C4-2B (cell line): Measurements from ENCODE around the gene FMNL2.

Source experiments
- H3K27ac ChIP-seq: fragments of 450-650 bp; 2 replicates; pipeline ENCODE4 v1.5.1; 2017
- ZFX ChIP-seq: fragments of 450-650 bp; IDR thresholded peaks from 2 replicates; pipeline ENCODE4 v1.6.1; 2017
- TF ChIP-seq, protein P1 (sequence below): fragments of 450-650 bp; conservative IDR thresholded peaks from 2 replicates; pipeline ENCODE4 v1.5.1; 2017; ENCODE audit warnings: mild to moderate bottlenecking

Gene FMNL2

DNA sequence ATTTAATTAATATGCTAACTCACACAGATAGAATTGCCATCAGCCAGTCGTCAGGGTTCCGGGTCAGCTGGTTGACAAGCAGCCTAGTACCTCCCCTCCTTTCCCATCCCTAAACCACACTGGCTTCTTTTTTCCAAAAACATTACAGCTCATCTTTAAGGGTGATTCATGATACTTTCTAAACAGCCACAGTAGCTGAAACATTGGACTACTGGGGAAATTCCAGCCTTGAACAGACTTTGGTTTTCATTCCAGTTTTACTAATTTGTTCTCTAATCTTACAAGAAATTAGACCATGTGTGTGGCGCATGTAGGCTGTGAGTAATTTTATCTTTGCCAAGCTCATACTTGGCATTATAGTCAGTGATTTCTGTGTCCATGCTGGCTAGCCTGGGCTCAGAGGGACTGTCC lies 110.8 kb downstream of the FMNL2 start:
- H3K27ac ChIP-seq: no peak overlapping the region
- no peak for TF ChIP-seq ZFX
- TF ChIP-seq, protein P1, sequence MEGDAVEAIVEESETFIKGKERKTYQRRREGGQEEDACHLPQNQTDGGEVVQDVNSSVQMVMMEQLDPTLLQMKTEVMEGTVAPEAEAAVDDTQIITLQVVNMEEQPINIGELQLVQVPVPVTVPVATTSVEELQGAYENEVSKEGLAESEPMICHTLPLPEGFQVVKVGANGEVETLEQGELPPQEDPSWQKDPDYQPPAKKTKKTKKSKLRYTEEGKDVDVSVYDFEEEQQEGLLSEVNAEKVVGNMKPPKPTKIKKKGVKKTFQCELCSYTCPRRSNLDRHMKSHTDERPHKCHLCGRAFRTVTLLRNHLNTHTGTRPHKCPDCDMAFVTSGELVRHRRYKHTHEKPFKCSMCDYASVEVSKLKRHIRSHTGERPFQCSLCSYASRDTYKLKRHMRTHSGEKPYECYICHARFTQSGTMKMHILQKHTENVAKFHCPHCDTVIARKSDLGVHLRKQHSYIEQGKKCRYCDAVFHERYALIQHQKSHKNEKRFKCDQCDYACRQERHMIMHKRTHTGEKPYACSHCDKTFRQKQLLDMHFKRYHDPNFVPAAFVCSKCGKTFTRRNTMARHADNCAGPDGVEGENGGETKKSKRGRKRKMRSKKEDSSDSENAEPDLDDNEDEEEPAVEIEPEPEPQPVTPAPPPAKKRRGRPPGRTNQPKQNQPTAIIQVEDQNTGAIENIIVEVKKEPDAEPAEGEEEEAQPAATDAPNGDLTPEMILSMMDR: no peak

GRCh38 chr2:152446213-152446612 lies 111.2 kb downstream of the FMNL2 start:
- no peak overlapping the region for H3K27ac ChIP-seq
- no peak for TF ChIP-seq ZFX
- TF ChIP-seq, protein P1: no peak

- no peak for TF ChIP-seq ZFX
- TF ChIP-seq, protein P1: no peak
- no peak overlapping the region for H3K27ac ChIP-seq
These were observed 112.9 kb downstream of the FMNL2 start for GRCh38 chr2:152447897-152448296.

GRCh38 chr2:152448606-152449005 lies 113.6 kb downstream of the FMNL2 start:
- no peak overlapping the region for H3K27ac ChIP-seq
- TF ChIP-seq ZFX: no peak
- TF ChIP-seq, protein P1: no peak

GRCh38 chr2:152449578-152449977 lies 114.6 kb downstream of the FMNL2 start:
- TF ChIP-seq, protein P1: no peak
- TF ChIP-seq ZFX: no peak
- no peak overlapping the region for H3K27ac ChIP-seq

DNA sequence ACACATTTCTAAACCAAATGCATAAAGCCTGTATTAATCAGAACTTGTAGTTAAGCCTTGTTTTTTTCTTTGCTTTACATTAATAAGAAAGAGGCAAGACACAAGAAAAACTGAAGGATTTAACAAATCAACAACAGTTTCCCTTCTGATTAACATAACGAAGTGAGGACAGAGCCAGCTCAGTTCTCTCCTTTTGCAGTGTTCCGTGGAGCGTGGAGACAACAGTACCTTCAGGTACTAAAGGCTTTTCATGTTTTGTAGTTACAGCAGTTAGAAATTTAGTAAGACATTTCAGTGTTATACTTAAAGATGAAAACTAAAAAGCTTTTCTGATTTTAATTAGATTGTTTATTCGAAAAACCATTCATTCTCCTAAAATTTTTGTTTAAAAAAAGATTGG lies 115.2 kb downstream of the FMNL2 start:
- H3K27ac ChIP-seq: no peak overlapping the region
- TF ChIP-seq, protein P1: no peak

GRCh38 chr2:152452256-152452973 lies 117.4 kb downstream of the FMNL2 start:
- no peak for TF ChIP-seq ZFX
- TF ChIP-seq, protein P1: no peak
- H3K27ac ChIP-seq: no peak overlapping the region
